HEK293 (cell line): ENCODE results near the gene SERAC1.

Experiments
- CTCF ChIA-PET: fragments of 350-600 bp; formaldehyde crosslinking; extraction: SDS; loops from one replicate; lab custom pipeline; 2021; ENCODE audit warnings: antibody characterized with exemption; lab: Yijun Ruan, JAX
- POLR2A ChIA-PET: fragments of 300-600 bp; formaldehyde crosslinking; extraction: SDS; loops from one replicate; lab custom pipeline; 2020; ENCODE audit warnings: antibody characterized with exemption, inconsistent platforms; lab: Yijun Ruan, JAX
- H3K27ac ChIP-seq: fragments of 200-500 bp; sonication (Bioruptor generic); 2 replicates; pipeline ENCODE4 v1.5.1; 2014; ENCODE audit warnings: low read depth, low read length, control low read depth, inconsistent platforms; ENCODE audit errors: extremely low read depth
- H3K36me3 ChIP-seq, 2 experiments: fragments of 200-500 bp in 1 of 2; sonication (Bioruptor generic) in 1 of 2; 1 replicate in 1 of 2; 2 replicates in 1 of 2; pipeline ENCODE4 v1.5.1; 2014 to 2017; ENCODE audit warnings: inconsistent platforms in 2 of 2, low read length in 2 of 2; ENCODE audit not compliant: control insufficient read depth in 2 of 2, insufficient read depth in 1 of 2
- H3K4me1 ChIP-seq: fragments of 200-500 bp; sonication (Bioruptor generic); 2 replicates; pipeline ENCODE4 v1.5.1; 2014; ENCODE audit warnings: mild to moderate bottlenecking, low read length, inconsistent platforms; ENCODE audit not compliant: control insufficient read depth, insufficient read depth
- H3K4me3 ChIP-seq: 2 replicates; pipeline ENCODE4 v1.5.1; 2011; ENCODE audit warnings: low read depth, mild to moderate bottlenecking, control low read depth, low read length, moderate library complexity
- H3K9me3 ChIP-seq: fragments of 200-500 bp; sonication (Bioruptor generic); 2 replicates; pipeline ENCODE4 v1.5.1; 2014; ENCODE audit warnings: low read depth, low read length, inconsistent platforms; ENCODE audit not compliant: control insufficient read depth, insufficient read depth
- INSM2 ChIP-seq: fragments of 450-650 bp; formaldehyde crosslinking; IDR thresholded peaks from 2 replicates; pipeline ENCODE4 v1.5.1; 2016; ENCODE audit warnings: missing biosample characterization, missing genetic modification characterization
- MEIS1 ChIP-seq: sonication (generic); formaldehyde crosslinking; IDR thresholded peaks from 2 replicates; pipeline ENCODE4 v1.8.1; 2022; ENCODE audit warnings: missing genetic modification reagents, mild to moderate bottlenecking, borderline replicate concordance
- MZF1 ChIP-seq: fragments of 450-650 bp; formaldehyde crosslinking; IDR thresholded peaks from 2 replicates; pipeline ENCODE4 v1.5.1; 2017; ENCODE audit warnings: missing biosample characterization, missing genetic modification characterization, borderline replicate concordance
- PRDM4 ChIP-seq: fragments of 450-650 bp; formaldehyde crosslinking; IDR thresholded peaks from 2 replicates; pipeline ENCODE4 v1.5.1; 2017; ENCODE audit warnings: missing biosample characterization, missing genetic modification characterization
- SETDB1 ChIP-seq: IDR thresholded peaks from one replicate; pipeline ENCODE4 v1.6.1; 2017; ENCODE audit warnings: mild to moderate bottlenecking, low read length, moderate library complexity, mixed read lengths; ENCODE audit not compliant: insufficient read length
- SP7 ChIP-seq: fragments of 450-650 bp; formaldehyde crosslinking; IDR thresholded peaks from 2 replicates; pipeline ENCODE4 v1.5.1; 2016; ENCODE audit warnings: missing biosample characterization, missing genetic modification characterization
- YY1 ChIP-seq: fragments of 450-650 bp; formaldehyde crosslinking; IDR thresholded peaks from 2 replicates; pipeline ENCODE4 v1.5.1; 2018; ENCODE audit warnings: missing biosample characterization, missing genetic modification characterization
- ZBTB11 ChIP-seq: fragments of 450-650 bp; formaldehyde crosslinking; conservative IDR thresholded peaks from 2 replicates; pipeline ENCODE4 v1.5.1; 2016; ENCODE audit warnings: low read depth, missing biosample characterization, missing genetic modification characterization
- ZNF133 ChIP-seq: fragments of 450-650 bp; formaldehyde crosslinking; IDR thresholded peaks from 2 replicates; pipeline ENCODE4 v1.5.1; 2016; ENCODE audit warnings: missing biosample characterization, missing genetic modification characterization
- ZNF148 ChIP-seq: fragments of 450-650 bp; formaldehyde crosslinking; IDR thresholded peaks from 2 replicates; pipeline ENCODE4 v1.5.0; 2017; ENCODE audit warnings: missing biosample characterization, missing genetic modification characterization, borderline replicate concordance
- ZNF157 ChIP-seq: fragments of 450-650 bp; formaldehyde crosslinking; IDR thresholded peaks from 2 replicates; pipeline ENCODE4 v1.5.1; 2016; ENCODE audit warnings: missing biosample characterization, missing genetic modification characterization
- ZNF16 ChIP-seq: fragments of 450-650 bp; formaldehyde crosslinking; IDR thresholded peaks from 2 replicates; pipeline ENCODE4 v1.5.1; 2016; ENCODE audit warnings: low read depth, missing biosample characterization, missing genetic modification characterization
- ZNF2 ChIP-seq: fragments of 450-650 bp; formaldehyde crosslinking; IDR thresholded peaks from 2 replicates; pipeline ENCODE4 v1.5.1; 2016; ENCODE audit warnings: missing biosample characterization, missing genetic modification characterization
- ZNF292 ChIP-seq: fragments of 450-650 bp; formaldehyde crosslinking; IDR thresholded peaks from 2 replicates; pipeline ENCODE4 v1.5.1; 2016; ENCODE audit warnings: low read depth, missing biosample characterization, missing genetic modification characterization, borderline replicate concordance
- ZNF585B ChIP-seq: fragments of 450-650 bp; formaldehyde crosslinking; IDR thresholded peaks from 2 replicates; pipeline ENCODE4 v1.5.1; 2016; ENCODE audit warnings: missing biosample characterization, missing genetic modification characterization
- ZNF610 ChIP-seq: fragments of 450-650 bp; formaldehyde crosslinking; IDR thresholded peaks from 2 replicates; pipeline ENCODE4 v1.5.1; 2016; ENCODE audit warnings: missing biosample characterization, missing genetic modification characterization, borderline replicate concordance
- ZNF629 ChIP-seq: fragments of 450-650 bp; formaldehyde crosslinking; IDR thresholded peaks from 2 replicates; pipeline ENCODE4 v1.5.1; 2017; ENCODE audit warnings: missing biosample characterization, missing genetic modification characterization
- ZNF645 ChIP-seq: fragments of 450-650 bp; formaldehyde crosslinking; IDR thresholded peaks from 2 replicates; pipeline ENCODE4; 2016; ENCODE audit warnings: missing biosample characterization, missing genetic modification characterization
- ZNF660 ChIP-seq: fragments of 450-650 bp; IDR thresholded peaks from 2 replicates; pipeline ENCODE4 v1.5.1; 2018; ENCODE audit warnings: missing biosample characterization, mild to moderate bottlenecking, missing genetic modification characterization
- ZNF701 ChIP-seq: fragments of 450-650 bp; formaldehyde crosslinking; IDR thresholded peaks from 2 replicates; pipeline ENCODE4 v1.5.1; 2016; ENCODE audit warnings: missing biosample characterization, missing genetic modification characterization
- ZNF707 ChIP-seq: fragments of 450-650 bp; formaldehyde crosslinking; IDR thresholded peaks from 2 replicates; pipeline ENCODE4 v1.5.1; 2016; ENCODE audit warnings: missing biosample characterization, missing genetic modification characterization
- ZNF776 ChIP-seq: fragments of 450-650 bp; formaldehyde crosslinking; IDR thresholded peaks from 2 replicates; pipeline ENCODE4 v1.5.0; 2017; ENCODE audit warnings: missing biosample characterization, missing genetic modification characterization, borderline replicate concordance
- ZNF785 ChIP-seq: fragments of 450-650 bp; formaldehyde crosslinking; IDR thresholded peaks from 2 replicates; pipeline ENCODE4 v1.5.1; 2016; ENCODE audit warnings: missing biosample characterization, missing genetic modification characterization
- ZNF830 ChIP-seq: fragments of 450-650 bp; IDR thresholded peaks from 2 replicates; pipeline ENCODE4 v1.5.0; 2018; ENCODE audit warnings: missing biosample characterization, missing genetic modification characterization, low read depth, mild to moderate bottlenecking, moderate library complexity

SERAC1 gene

GRCh38 chr6:158118886-158119285 is 49.2 kb downstream of the SERAC1 start:
- no peak overlapping the region for H3K27ac ChIP-seq
- CTCF ChIA-PET = interaction anchor here (1.3 kb wide), 1 partner anchor 13 kb away, joined by 3 read pairs; no protein-coding TSS in a partner anchor
- H3K9me3 ChIP-seq = no peaks in the 10 kb centered on the region
- no peak overlapping the region for H3K4me3 ChIP-seq
- H3K4me1 ChIP-seq = no peaks in the 10 kb centered on the region
- POLR2A ChIA-PET = no interaction called here
- no peak for TF ChIP-seq ZNF148 (tag by site-specific recombination)
- no peak for TF ChIP-seq ZNF292 (tag by site-specific recombination)
- no peak for TF ChIP-seq PRDM4 (tag by site-specific recombination)
- TF ChIP-seq SETDB1 = no peak
- peaks cover 3 to 53% of the 10 kb centered on the region in 2 experiments; a peak in 1 of 3 replicates for H3K36me3 ChIP-seq

GRCh38 chr6:158115508-158115907 is 52.6 kb downstream of the SERAC1 start:
- CTCF ChIA-PET = interaction anchor here (1.1 kb wide), 1 partner anchor 16 kb away, joined by 3 read pairs; no protein-coding TSS in a partner anchor
- POLR2A ChIA-PET = no interaction called here
- TF ChIP-seq ZNF2 (tag by site-specific recombination) (no peak), ZBTB11 (no peak), ZNF133 (no peak), MEIS1 (no peak), ZNF830 (no peak), INSM2 (tag by site-specific recombination) (no peak), ZNF629 (tag by site-specific recombination) (no peak), ZNF660 (tag by site-specific recombination) (no peak), ZNF16 (no peak), SP7 (tag by site-specific recombination) (no peak), ZNF785 (tag by site-specific recombination) (no peak), MZF1 (tag by site-specific recombination) (no peak), ZNF707 (tag by site-specific recombination) (no peak), ZNF585B (tag by site-specific recombination) (no peak), ZNF157 (tag by site-specific recombination) (no peak), YY1 (tag by site-specific recombination) (no peak), ZNF701 (tag by site-specific recombination) (no peak), ZNF610 (no peak), ZNF776 (tag by site-specific recombination) (no peak), ZNF645 (tag by site-specific recombination) (no peak)
- Histone ChIP-seq H3K4me1 (no peaks in the 10 kb centered on the region), H3K9me3 (no peaks in the 10 kb centered on the region), H3K36me3 (peaks cover 3 to 70% of the 10 kb centered on the region in 2 experiments; a peak in 2 of 3 replicates), H3K4me3 (no peak overlapping the region), H3K27ac (no peak overlapping the region)
